C4-2B (cell line): ENCODE measurements around the gene KDELR3.

Experiments
- CTCF ChIP-seq: fragments of 450-650 bp; conservative IDR thresholded peaks from 2 replicates; pipeline ENCODE4 v1.5.1; 2017; ENCODE audit warnings: mild to moderate bottlenecking
- ZFX ChIP-seq: fragments of 450-650 bp; IDR thresholded peaks from 2 replicates; pipeline ENCODE4 v1.6.1; 2017

DNA sequence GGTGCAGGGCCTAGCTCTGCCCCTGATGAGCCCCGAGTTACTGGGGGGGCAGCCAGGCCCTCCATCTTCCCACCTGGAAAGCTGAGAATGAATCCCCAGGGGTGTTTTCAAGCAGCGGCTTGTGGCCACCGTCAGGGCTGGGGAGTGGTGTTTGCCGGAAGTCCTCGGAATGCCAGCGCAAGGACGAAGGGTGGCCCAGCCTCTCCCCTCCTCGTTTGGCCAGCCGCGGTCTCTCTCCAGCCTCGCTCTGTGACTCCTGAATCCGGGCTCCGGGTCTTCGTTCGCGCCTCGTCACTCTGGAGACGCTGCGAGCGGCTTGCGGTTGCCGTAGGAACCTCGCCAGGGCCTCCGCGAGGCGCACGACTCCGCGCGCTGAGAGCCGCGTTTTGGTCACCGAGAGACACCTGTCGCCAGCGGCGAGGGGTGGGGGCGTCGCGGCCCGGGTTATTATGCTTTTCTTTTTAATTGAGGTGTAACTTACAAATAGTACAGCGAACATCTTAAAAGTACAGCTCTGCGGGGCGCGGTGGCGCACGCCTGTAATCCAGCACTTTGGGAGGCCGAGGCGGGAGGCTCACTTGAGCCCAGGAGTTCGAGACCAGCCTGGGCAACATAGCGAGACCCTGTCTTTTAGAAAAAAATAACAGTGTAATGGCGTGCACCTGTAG lies 6.3 kb upstream of the KDELR3 start:
- TF ChIP-seq CTCF = no peak
- TF ChIP-seq ZFX = no peak
